Panc1 (cell line): Measurements from ENCODE around the gene SLC14A1.

ENCODE experiments used
- CTCF ChIP-seq: fragments of 450-650 bp; IDR thresholded peaks from 2 replicates; pipeline ENCODE4 v1.5.1; 2017; ENCODE audit warnings: mild to moderate bottlenecking
- POLR2AphosphoS5 ChIP-seq: IDR thresholded peaks from 2 replicates; pipeline ENCODE4 v1.6.1; 2012; ENCODE audit warnings: mild to moderate bottlenecking, low read depth, low read length, moderate library complexity
- REST ChIP-seq, 2 experiments: IDR thresholded peaks; 2 replicates each; pipeline ENCODE4 v1.6.1; 2011 to 2012; ENCODE audit warnings: low read depth in 2 of 2, control low read depth in 1 of 2, low read length in 1 of 2, mild to moderate bottlenecking in 1 of 2, moderate library complexity in 1 of 2; ENCODE audit not compliant: insufficient read depth in 1 of 2
- SIN3A ChIP-seq: IDR thresholded peaks from 2 replicates; pipeline ENCODE4 v1.6.1; 2012; ENCODE audit warnings: low read depth, mild to moderate bottlenecking, low read length, moderate library complexity, borderline replicate concordance; ENCODE audit not compliant: insufficient read depth

DNA sequence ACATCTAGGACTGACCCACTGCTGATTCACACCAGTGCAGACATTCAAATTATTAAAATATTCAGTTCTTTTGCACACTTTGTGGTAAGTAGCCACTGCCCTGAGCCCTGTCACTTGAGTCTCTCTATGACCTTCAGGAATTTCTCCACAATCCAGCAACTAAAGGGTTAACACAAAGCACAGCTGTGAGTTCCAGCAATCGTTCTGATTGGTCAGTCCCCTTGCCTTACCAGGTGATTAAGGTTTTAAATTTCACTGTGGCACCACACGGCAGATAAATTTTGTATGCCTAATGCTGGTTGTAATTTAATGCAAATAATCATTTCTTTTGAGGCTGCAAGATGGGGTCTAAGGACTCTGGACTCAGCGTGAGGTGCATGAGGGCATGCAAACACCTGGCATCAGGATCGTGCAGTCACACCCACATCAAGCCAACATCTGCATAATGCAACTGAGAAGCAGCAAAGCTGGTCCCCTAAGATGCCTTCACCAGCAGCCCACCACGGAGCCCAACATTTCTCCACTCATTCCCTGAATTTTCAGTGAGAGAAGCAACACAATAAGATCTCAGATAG, 36.6 kb downstream of the SLC14A1 start:
- TF ChIP-seq CTCF, result no peak
- TF ChIP-seq REST (IDR thresholded peaks at IDR 0.05; ENCODE audit: insufficient read depth in 1 of 2, low read depth in 2 of 2, low read length in 1 of 2), result no peak
- no peak for TF ChIP-seq POLR2AphosphoS5
- TF ChIP-seq SIN3A, result no peak
